ENCODE measurements around the gene TWNK.

TWNK gene

DNA sequence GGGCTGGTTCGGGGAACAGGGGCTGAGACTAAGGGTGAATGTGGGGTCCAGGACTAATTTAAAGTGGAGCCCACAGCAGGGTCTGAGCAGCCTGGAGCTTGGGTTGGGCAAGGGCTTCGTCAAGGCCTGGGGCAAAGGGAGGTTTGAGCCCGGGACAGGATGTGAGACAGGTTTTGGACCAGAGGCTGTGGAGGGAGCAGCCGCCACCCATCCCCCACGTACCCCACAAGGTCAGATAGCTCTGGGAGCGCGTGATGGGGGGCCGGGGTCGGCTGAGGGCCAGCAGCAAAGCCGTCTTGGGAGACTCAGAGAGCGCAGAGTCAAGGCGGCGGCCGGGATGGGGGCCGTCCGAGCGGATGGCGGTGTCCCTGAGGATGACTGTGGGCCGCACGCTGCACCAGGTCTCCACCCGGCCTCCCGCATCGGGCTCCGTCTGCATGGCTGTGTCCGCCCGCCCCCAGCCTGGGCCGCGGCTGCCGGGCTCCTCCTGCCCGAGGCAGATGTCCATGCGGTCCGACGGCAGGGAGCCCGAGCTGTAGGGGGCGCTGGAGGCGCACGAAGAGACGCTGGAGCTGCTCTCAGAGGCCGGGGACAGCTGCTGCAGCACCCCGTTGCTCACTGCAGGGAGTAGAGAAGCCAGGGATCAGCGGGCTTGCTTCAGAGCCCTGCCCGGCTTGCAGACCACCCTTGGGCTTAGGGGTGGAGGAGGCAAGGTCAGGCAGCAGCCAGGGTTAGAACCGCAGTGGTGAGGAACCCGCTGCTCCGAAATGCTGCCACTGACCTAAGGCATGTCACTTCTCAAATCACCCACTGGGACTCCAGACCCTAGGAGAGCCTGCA is 31.5 kb downstream of the TWNK start:
- peak; percentile 67 for TF ChIP-seq CTCF (IDR thresholded peaks at IDR 0.05; ENCODE audit: extremely low read depth, missing control alignments)
- peak; percentile 86 for DNase-seq (ENCODE audit: low spot score)

DNA sequence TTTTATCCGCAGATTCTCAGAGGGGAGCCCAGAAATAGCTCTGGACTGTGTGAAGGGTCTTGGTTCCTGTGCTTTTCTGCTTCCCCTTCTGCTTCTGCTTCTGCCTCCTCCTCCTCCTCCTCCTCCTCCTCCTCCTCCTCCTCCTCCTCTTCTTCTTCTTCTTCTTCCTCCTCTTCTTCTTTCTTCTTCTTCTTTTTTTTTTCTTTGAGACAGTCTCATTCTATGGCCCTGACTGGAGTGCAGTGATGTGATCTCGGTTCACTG is 32.0 kb downstream of the TWNK start:
- no peak for DNase-seq (ENCODE audit: low spot score)
- no peak for TF ChIP-seq CTCF (IDR thresholded peaks at IDR 0.05; ENCODE audit: extremely low read depth, missing control alignments)

GRCh38 chr10:101020427-101021075 is 33.2 kb downstream of the TWNK start:
- DNase-seq (ENCODE audit: low spot score), result no peak
- TF ChIP-seq CTCF (IDR thresholded peaks at IDR 0.05; ENCODE audit: extremely low read depth, missing control alignments), result no peak

DNA sequence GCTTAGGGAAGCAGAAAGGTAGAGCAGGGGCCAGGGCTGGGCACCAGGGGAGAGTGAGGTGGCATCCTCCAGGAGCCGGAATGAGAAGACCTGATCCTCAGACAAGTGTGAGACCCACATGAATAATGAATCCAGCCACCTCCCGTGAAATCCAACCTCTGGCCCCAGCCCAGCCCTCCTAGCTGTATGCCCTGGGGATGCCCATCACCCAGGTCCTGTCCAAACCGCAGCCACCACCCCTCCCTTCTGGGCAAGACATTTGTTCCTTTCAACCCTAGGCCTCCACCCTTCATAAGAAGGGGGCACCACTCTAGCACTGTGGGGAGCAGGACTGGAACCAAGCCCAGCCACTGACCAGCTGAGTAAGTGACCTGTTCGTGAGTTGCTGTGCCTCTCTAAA is 33.9 kb downstream of the TWNK start:
- no peak for TF ChIP-seq CTCF (IDR thresholded peaks at IDR 0.05; ENCODE audit: extremely low read depth, missing control alignments)
- no peak for DNase-seq (ENCODE audit: low spot score)

GRCh38 chr10:101021692-101022251 is 34.4 kb downstream of the TWNK start:
- TF ChIP-seq CTCF (IDR thresholded peaks at IDR 0.05; ENCODE audit: extremely low read depth, missing control alignments), result no peak
- DNase-seq (ENCODE audit: low spot score), result no peak

DNA sequence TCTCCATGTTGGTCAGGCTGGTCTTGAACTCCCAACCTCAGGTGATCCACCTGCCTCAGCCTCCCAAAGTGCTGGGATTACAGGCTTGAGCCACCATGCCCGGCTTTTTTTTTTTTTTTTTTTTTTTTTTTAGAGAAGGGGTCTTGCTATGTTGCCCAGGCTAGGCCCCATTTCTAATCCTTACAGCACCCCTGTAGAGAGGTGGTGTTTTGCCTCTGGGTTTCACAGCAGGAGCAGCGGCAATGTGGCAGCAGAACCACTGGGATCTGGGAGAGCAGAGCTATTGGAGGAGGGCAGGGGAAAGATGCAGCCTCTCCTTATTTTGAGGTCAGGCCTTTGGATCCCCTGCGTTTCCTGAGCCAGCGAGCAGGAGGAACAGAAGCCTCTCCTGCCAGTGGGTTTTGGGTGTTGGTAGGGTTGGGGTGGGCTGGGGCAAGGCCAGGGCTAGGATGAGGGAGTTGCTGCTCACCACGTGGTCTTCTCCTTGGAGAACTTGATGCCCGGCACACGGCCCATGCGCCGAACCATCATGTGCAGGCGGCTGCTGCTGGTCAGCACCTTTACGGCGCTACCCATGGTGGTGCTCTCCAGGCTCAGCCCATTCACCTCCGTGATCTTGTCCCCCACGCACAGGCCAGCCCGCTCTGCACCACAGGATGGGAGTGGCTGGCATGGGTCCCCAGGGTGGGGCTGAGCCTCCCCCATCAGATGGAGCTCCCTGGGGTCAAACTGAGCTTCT is 35.8 kb downstream of the TWNK start:
- TF ChIP-seq CTCF (IDR thresholded peaks at IDR 0.05; ENCODE audit: extremely low read depth, missing control alignments), result no peak

More for the DNA sequence above, 35.8 kb downstream of the TWNK start:
- DNase-seq (ENCODE audit: low spot score), result no peak
